HEK293T (cell line): ENCODE results near the gene RBMX2.
"Not testable (repeated sequence)": the region's sequence is repeated elsewhere in the genome, so short reads cannot be mapped to it uniquely, and the experiment has no call there.

Experiments
- CTCF ChIA-PET: fragments of 350-600 bp; formaldehyde crosslinking; extraction: SDS; loops from one replicate; lab custom pipeline; 2021; ENCODE audit warnings: antibody characterized with exemption, inconsistent platforms; lab: Yijun Ruan, JAX
- POLR2A ChIA-PET: fragments of 350-600 bp; formaldehyde crosslinking; extraction: SDS; loops from one replicate; lab custom pipeline; 2020; ENCODE audit warnings: antibody characterized with exemption, inconsistent platforms; lab: Yijun Ruan, JAX
- DNase-seq: peaks from one replicate; pipeline ENCODE4 v3.0.0; 2012; ENCODE audit warnings: mixed read lengths; ENCODE audit errors: extremely low spot score
- ARNT ChIP-seq: fragments of 450-650 bp; IDR thresholded peaks from 2 replicates; pipeline ENCODE4 v1.6.1; 2017; ENCODE audit warnings: mild to moderate bottlenecking
- BHLHE40 ChIP-seq: fragments of 450-650 bp; IDR thresholded peaks from 2 replicates; pipeline ENCODE4 v1.6.1; 2016; ENCODE audit warnings: mild to moderate bottlenecking, moderate library complexity, borderline replicate concordance
- CTBP1 ChIP-seq: fragments of 450-650 bp; IDR thresholded peaks from 2 replicates; pipeline ENCODE4 v1.6.1; 2016; ENCODE audit warnings: borderline replicate concordance
- ELF4 ChIP-seq: fragments of 450-650 bp; IDR thresholded peaks from 2 replicates; pipeline ENCODE4 v1.6.1; 2017; ENCODE audit warnings: antibody characterized with exemption
- FOXA1 ChIP-seq: fragments of 450-650 bp; IDR thresholded peaks from 2 replicates; pipeline ENCODE4 v1.6.1; 2016; ENCODE audit warnings: mild to moderate bottlenecking
- FOXK2 ChIP-seq: fragments of 450-650 bp; IDR thresholded peaks from 2 replicates; pipeline ENCODE4 v1.6.1; 2016; ENCODE audit warnings: mild to moderate bottlenecking
- FOXM1 ChIP-seq: fragments of 450-650 bp; IDR thresholded peaks from 2 replicates; pipeline ENCODE4 v1.6.1; 2017; ENCODE audit warnings: mild to moderate bottlenecking, borderline replicate concordance
- HDGF ChIP-seq: fragments of 450-650 bp; IDR thresholded peaks from 2 replicates; pipeline ENCODE4 v1.6.1; 2017; ENCODE audit warnings: antibody characterized with exemption, borderline replicate concordance
- L3MBTL2 ChIP-seq: fragments of 450-650 bp; conservative IDR thresholded peaks from 2 replicates; pipeline ENCODE4 v1.6.1; 2016; ENCODE audit warnings: mild to moderate bottlenecking
- LEF1 ChIP-seq: fragments of 450-650 bp; IDR thresholded peaks from 2 replicates; pipeline ENCODE4 v1.6.1; 2017; ENCODE audit warnings: mild to moderate bottlenecking, borderline replicate concordance
- NFRKB ChIP-seq: fragments of 450-650 bp; IDR thresholded peaks from 2 replicates; pipeline ENCODE4 v1.6.1; 2016; ENCODE audit warnings: mild to moderate bottlenecking, moderate library complexity
- SP1 ChIP-seq: fragments of 450-650 bp; IDR thresholded peaks from 2 replicates; pipeline ENCODE4 v1.6.1; 2017
- SUZ12 ChIP-seq: fragments of 450-650 bp; IDR thresholded peaks from 2 replicates; pipeline ENCODE4 v1.6.1; 2016; ENCODE audit warnings: mild to moderate bottlenecking
- TARDBP ChIP-seq: fragments of 450-650 bp; IDR thresholded peaks from 2 replicates; pipeline ENCODE4 v1.6.1; 2016
- ZNF384 ChIP-seq: fragments of 450-650 bp; IDR thresholded peaks from 2 replicates; pipeline ENCODE4 v1.6.1; 2016
- TF ChIP-seq, protein P1 (sequence below): fragments of 450-650 bp; IDR thresholded peaks from 2 replicates; pipeline ENCODE4 v1.6.1; 2016

Gene RBMX2, protein sequence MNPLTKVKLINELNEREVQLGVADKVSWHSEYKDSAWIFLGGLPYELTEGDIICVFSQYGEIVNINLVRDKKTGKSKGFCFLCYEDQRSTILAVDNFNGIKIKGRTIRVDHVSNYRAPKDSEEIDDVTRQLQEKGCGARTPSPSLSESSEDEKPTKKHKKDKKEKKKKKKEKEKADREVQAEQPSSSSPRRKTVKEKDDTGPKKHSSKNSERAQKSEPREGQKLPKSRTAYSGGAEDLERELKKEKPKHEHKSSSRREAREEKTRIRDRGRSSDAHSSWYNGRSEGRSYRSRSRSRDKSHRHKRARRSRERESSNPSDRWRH

DNA sequence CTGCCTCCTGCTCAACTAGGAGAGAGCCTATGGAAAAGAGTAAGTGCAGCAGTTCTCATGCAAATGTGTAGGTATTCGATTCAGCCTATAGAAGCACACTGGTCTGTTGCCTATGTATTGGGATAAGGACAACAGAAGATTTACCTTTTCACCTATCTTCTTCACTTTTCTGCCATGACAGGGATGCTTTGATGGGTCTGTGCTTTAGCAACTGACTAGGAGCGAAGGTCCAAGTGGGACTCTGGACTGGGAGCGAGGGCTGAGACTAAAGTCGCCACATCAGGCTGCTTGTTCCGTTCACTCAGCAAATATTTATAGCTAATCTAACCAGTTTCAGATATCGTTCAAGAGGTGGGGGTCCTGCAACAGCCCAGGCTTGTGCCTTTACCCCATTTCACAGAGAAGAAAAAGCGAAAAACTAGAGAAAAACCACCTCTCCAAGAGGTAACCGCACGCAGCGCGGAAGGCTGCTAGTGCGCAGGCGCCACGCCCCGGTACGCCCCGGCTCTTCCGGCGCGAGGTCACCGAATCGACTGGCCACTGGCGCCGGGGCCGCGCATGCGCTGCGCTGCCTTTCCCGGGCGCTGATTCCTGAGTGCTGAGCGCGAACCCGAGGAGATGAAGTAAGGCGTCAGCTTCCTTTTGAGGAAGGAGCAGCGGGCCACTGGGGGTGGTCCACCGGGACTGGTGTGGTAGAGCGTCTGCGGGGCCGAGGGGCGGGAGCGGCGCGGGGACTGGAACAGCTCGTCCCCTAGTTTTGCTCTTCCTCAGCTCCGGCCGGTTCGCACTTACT lies at the start of gene RBMX2:
Gene RBMX2 (plus strand): TSS at position 573 of the 793 bp plus-strand sequence. CDS start 46 bp downstream, at position 619.
- DNase-seq: peak; percentile 98
- ChIA-PET POLR2A (interaction anchor here (0.7 to 1.9 kb wide), 3 partner anchors 12 to 486 kb away, joined by 3 to 6 read pairs (median 3); no protein-coding TSS in a partner anchor), CTCF (interaction anchor here (1.8 kb wide), 2 partner anchors 8 to 138 kb away, joined by 6 to 7 read pairs; no protein-coding TSS in a partner anchor)
- no peak for TF ChIP-seq TARDBP
- TF ChIP-seq, protein P1, sequence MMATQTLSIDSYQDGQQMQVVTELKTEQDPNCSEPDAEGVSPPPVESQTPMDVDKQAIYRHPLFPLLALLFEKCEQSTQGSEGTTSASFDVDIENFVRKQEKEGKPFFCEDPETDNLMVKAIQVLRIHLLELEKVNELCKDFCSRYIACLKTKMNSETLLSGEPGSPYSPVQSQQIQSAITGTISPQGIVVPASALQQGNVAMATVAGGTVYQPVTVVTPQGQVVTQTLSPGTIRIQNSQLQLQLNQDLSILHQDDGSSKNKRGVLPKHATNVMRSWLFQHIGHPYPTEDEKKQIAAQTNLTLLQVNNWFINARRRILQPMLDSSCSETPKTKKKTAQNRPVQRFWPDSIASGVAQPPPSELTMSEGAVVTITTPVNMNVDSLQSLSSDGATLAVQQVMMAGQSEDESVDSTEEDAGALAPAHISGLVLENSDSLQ: no peak
- TF ChIP-seq L3MBTL2: no peak; the same call in 1 of the 2 replicates
- no peak for TF ChIP-seq LEF1
- no peak for TF ChIP-seq CTBP1
- no peak for TF ChIP-seq ELF4
- TF ChIP-seq BHLHE40: no peak
- no peak for TF ChIP-seq HDGF
- no peak for TF ChIP-seq FOXM1
- TF ChIP-seq ARNT: no peak
- no peak for TF ChIP-seq ZNF384
- no peak for TF ChIP-seq FOXA1
- TF ChIP-seq SUZ12: no peak
- no peak for TF ChIP-seq SP1
- no peak for TF ChIP-seq FOXK2
- no peak for TF ChIP-seq NFRKB

DNA sequence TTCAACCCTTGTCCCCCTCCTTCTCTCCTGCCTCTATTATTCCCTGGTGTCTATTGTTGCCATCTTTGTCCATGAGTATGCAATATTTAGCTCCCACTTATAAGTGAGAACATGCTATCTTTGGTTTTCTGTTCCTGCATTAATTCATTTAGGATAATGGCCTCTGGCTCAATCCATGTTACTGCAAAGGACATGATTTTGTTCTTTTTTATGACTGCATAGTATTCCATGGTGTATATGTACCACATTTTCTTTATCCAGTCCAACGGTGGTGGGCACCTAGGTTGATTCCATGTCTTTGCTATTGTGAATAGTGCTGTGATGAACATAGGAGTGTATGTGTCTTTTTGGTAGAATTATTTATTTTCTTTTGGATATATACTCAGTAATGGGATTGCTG lies 49.7 kb upstream of the RBMX2 start:
- DNase-seq, POLR2A ChIA-PET, CTCF ChIA-PET: not testable (repeated sequence)

DNA sequence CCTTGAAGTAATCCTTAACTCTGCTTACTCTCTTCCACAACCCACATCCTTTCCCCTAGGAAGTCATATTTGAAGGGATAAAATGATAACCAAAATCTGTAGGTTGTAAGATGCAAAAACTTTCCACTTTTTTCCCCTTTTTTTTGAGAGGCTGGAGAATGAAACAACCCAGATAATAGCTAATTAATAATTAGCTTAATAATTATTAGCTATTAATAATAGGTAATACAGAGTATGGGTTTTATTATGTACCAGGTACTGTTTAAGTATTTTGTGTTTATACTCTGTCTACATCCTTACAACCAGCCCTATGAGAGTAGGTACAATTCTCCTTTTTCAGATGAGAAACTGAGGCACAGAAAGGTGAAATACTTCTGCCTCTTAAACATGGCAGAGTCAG lies 25.7 kb upstream of the RBMX2 start:
- CTCF ChIA-PET: no interaction called here
- POLR2A ChIA-PET: no interaction called here
- TF ChIP-seq ZNF384 (no peak), ARNT (no peak), L3MBTL2 (no peak), BHLHE40 (no peak), SP1 (no peak), ELF4 (no peak), FOXK2 (no peak), NFRKB (no peak), FOXA1 (no peak), HDGF (no peak), FOXM1 (no peak), LEF1 (no peak)
- TF ChIP-seq, protein P1: no peak
- DNase-seq: no peak

DNA sequence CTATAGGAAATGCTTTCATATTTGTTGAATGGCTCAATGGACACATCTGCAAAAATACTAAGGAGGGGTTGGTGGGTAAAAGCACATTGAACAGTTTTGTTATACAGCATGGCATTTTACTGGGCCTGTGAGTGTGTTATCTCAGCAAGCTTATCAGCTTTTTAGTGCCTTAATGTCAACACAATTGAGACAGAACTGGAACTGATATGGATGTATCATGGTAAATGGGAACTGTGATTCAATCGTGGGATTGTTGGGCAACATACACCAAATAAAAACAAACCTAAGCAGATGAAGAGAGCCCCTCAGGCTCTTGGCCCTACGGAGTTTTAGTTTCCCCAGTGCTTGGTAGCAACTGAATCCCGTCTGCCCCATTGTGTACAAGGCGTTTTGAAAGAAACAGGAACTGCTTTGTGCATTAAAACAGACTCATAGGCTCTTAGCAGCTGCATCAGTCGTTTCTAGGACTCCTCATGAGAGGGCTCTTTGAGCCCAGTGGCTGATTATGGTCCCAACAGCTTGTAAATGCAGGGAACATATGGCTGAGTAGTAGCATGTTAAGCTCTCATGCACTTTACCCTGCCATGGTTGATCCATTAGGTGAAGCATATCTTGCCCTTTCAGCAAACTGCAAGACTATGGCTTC lies 23.6 kb upstream of the RBMX2 start:
- POLR2A ChIA-PET: no interaction called here
- CTCF ChIA-PET: no interaction called here
- TF ChIP-seq CTBP1 (no peak), FOXA1 (no peak), TARDBP (no peak), LEF1 (no peak), HDGF (no peak), FOXK2 (no peak), ELF4 (no peak), SP1 (no peak), ARNT (no peak)
- TF ChIP-seq, protein P1: no peak
- no peak for DNase-seq

DNA sequence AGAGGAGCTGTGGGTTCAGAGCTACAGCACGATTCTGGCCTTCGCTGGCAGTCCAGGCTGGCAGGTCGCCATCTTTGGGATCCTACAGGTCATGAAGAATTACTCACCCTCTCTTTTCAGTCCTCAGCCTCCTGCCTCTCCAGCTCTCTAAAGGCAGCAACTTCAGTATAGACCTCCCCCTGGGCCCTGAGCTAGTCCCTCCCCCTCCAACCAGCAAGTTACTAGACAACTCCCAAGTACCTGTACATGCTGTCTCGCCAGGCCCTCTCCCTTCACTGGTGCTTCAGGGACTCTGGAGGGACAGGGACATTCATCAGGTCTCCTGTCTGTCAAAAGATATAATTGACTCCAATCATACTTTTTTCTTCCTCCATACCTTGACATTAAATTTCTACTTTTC lies 16.3 kb upstream of the RBMX2 start, which contains the start of gene GPR119:
Gene GPR119 (minus strand): TSS at position 155 of the 400 bp plus-strand sequence. CDS start 227 bp downstream, outside the sequence.
- ChIA-PET CTCF (interaction anchor here (0.9 kb wide), 1 partner anchor 9 kb away, joined by 4 read pairs; no protein-coding TSS in a partner anchor), POLR2A (no interaction called here)
- DNase-seq: no peak
- TF ChIP-seq FOXA1 (no peak), SP1 (no peak), NFRKB (no peak), LEF1 (no peak), FOXK2 (no peak), HDGF (no peak), TARDBP (no peak), ZNF384 (no peak), ELF4 (no peak), FOXM1 (no peak), L3MBTL2 (no peak), SUZ12 (no peak), ARNT (no peak), BHLHE40 (no peak), CTBP1 (no peak)
- TF ChIP-seq, protein P1: no peak
